HUES64 (cell line): ENCODE measurements around the gene DOCK9.

Experiments used
- H3K27ac ChIP-seq: 2 replicates; pipeline ENCODE4 v1.7.0; 2013; ENCODE audit warnings: low read depth, low read length, inconsistent platforms
- H3K27me3 ChIP-seq: 2 replicates; pipeline ENCODE4 v1.6.1; 2013; ENCODE audit warnings: mild to moderate bottlenecking, low read length; ENCODE audit not compliant: insufficient read depth
- H3K36me3 ChIP-seq: 2 replicates; pipeline ENCODE4 v1.6.1; 2013; ENCODE audit warnings: mild to moderate bottlenecking, low read length; ENCODE audit not compliant: insufficient read depth
- H3K4me1 ChIP-seq: 2 replicates; pipeline ENCODE4 v1.6.1; 2013; ENCODE audit warnings: mild to moderate bottlenecking, low read length, moderate library complexity; ENCODE audit not compliant: insufficient read depth
- H3K4me3 ChIP-seq: 2 replicates; pipeline ENCODE4 v1.5.1; 2013; ENCODE audit warnings: mild to moderate bottlenecking, low read length, moderate library complexity
- H3K9ac ChIP-seq: 2 replicates; pipeline ENCODE4 v1.6.1; 2013; ENCODE audit warnings: mild to moderate bottlenecking, low read depth, low read length
- H3K9me3 ChIP-seq: 2 replicates; pipeline ENCODE4 v1.6.1; 2013; ENCODE audit warnings: low read depth, low read length; ENCODE audit not compliant: insufficient read depth
- WGBS: fragments of 150-250, 120-280 bp; methylation state at CpG from one replicate; pipeline ENCODE4 v1.1.7; 2013; ENCODE audit warnings: missing lambda C conversion rate; 5-methylcytosine and 5-hydroxymethylcytosine counted together

Gene DOCK9

GRCh38 chr13:99008577-99008976, 30.7 kb upstream of the DOCK9 start:
- Histone ChIP-seq H3K4me1 (no peaks in the 10 kb centered on the region), H3K36me3 (no peaks in the 10 kb centered on the region), H3K4me3 (no peak overlapping the region), H3K27me3 (no peaks in the 10 kb centered on the region), H3K27ac (no peak overlapping the region), H3K9me3 (no peaks in the 10 kb centered on the region), H3K9ac (no peak overlapping the region)
- WGBS, result 91% methylated on average over 3 of the region's 3 CpGs

DNA sequence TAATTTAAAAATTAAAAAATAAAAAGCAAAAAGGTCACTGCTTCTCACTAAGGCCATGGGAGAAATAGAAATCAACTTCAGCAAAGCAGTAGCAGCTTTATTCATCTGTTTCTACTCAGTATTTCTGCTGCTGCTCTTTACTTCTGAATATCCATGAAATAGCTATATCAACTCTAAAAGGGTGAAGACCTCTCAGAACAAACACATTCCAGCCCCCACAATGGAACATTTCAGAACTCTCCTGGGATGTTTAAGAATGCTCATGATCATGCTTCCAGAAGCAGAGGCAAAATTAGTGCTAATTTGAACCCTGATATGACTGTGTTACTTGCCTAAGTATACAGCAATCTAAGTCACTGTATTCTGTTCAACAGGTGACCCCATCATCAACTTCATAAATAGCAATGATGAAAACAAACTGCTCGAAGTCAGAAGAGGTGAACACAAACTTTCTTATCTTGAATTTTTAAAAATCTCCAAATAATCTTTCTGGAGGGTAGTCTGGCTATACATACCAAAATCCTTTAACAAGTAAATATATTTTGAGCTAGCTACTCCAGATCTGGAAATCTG, 29.6 kb upstream of the DOCK9 start:
- Histone ChIP-seq H3K4me3 (no peak overlapping the region), H3K9ac (no peak overlapping the region), H3K36me3 (no peaks in the 10 kb centered on the region), H3K4me1 (no peaks in the 10 kb centered on the region), H3K9me3 (no peaks in the 10 kb centered on the region), H3K27ac (no peak overlapping the region), H3K27me3 (no peaks in the 10 kb centered on the region)
- 100% methylated on average over 1 of the region's 1 CpG for WGBS

DNA sequence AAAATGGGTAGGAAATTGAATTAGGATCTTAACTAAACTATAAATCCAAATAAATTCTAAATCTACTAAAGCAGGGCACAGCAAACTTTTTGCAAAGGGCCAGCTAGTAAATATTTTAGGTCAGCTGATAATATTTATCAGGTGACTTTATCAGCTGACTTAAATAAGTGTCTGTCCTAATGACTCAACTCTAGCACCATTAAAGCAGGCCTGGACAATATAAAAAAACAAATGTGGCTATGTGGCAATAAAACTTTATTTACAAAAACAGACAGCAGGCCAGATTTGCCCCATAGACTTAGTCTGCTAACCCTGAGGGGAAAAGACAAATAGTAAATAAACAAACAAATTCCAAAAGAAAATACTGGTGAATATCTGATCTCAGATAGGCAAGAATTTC, 27.7 kb upstream of the DOCK9 start:
- no peaks in the 10 kb centered on the region for H3K4me1 ChIP-seq
- no peak overlapping the region for H3K27ac ChIP-seq
- H3K27me3 ChIP-seq, result no peaks in the 10 kb centered on the region
- no peak overlapping the region for H3K4me3 ChIP-seq
- H3K9ac ChIP-seq, result no peak overlapping the region
- no peaks in the 10 kb centered on the region for H3K36me3 ChIP-seq
- no peaks in the 10 kb centered on the region for H3K9me3 ChIP-seq

DNA sequence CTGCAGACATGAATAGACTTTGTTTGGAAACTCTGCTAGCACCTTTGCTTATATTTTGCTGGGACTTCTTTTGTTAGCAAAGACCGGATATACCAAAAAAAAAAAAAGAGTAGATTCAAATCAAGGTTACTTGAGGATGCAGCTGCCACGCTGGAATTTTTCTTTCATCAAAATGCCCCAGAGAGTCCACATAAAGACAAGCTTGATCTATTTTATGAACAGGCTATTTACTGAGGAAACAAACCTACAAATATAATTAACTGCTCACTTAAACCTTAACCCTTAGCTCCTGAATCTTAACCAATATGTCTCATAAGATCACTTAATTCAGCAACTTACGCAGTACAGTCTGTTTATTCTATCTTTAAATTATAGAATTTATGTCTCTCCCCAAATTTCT, 27.1 kb upstream of the DOCK9 start:
- 93% methylated on average over 3 of the region's 3 CpGs for WGBS
- no peaks in the 10 kb centered on the region for H3K36me3 ChIP-seq
- no peak overlapping the region for H3K9ac ChIP-seq
- no peak overlapping the region for H3K27ac ChIP-seq
- no peaks in the 10 kb centered on the region for H3K9me3 ChIP-seq
- H3K4me3 ChIP-seq, result no peak overlapping the region
- no peaks in the 10 kb centered on the region for H3K27me3 ChIP-seq
- peaks cover 4% of the 10 kb centered on the region for H3K4me1 ChIP-seq

DNA sequence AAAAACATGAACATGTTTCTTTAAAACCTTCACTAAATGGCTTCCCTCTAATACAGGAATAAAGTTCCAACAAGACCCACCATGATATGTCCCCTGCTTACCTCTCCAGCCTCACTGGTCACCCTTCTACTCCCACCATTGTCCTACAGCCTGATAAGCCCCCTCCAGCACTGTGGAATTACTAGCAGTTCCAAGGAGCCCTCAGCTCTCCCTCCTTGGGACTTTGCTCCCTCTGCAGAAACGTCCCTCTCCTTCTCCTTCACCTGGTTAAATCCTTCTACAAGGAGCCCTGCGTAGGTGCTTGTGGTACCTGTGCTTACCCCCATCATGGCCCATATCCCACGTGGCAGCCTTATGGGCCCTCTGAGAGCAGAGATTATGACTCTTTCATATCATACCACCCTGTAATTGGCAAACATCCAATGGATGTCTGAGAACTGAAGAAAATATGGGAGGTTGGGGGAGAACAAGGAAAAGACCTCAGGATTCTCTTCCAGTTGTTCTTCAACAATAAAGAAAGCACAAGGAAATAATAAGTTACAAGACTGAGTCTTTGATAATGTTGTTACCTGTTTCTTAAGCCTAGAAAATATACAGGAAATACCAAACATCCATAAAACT, 26.1 kb upstream of the DOCK9 start:
- 81% methylated on average over 3 of the region's 3 CpGs for WGBS

GRCh38 chr13:99003186-99003585, 25.3 kb upstream of the DOCK9 start:
- H3K9ac ChIP-seq, result no peak overlapping the region
- WGBS, result 90% methylated on average over 4 of the region's 4 CpGs
- no peak overlapping the region for H3K27ac ChIP-seq
- no peak overlapping the region for H3K4me3 ChIP-seq
- H3K4me1 ChIP-seq, result peaks cover 4% of the 10 kb centered on the region
- no peaks in the 10 kb centered on the region for H3K9me3 ChIP-seq
- no peaks in the 10 kb centered on the region for H3K27me3 ChIP-seq
- no peaks in the 10 kb centered on the region for H3K36me3 ChIP-seq

More for the DNA sequence above, 26.1 kb upstream of the DOCK9 start:
- Histone ChIP-seq H3K27me3 (no peaks in the 10 kb centered on the region), H3K4me3 (no peak overlapping the region), H3K36me3 (no peaks in the 10 kb centered on the region), H3K9me3 (no peaks in the 10 kb centered on the region), H3K9ac (no peak overlapping the region), H3K27ac (no peak overlapping the region), H3K4me1 (peaks cover 4% of the 10 kb centered on the region)

- no peak overlapping the region for H3K27ac ChIP-seq
- H3K9me3 ChIP-seq, result no peaks in the 10 kb centered on the region
- no peaks in the 10 kb centered on the region for H3K36me3 ChIP-seq
- WGBS, result 84% methylated on average over 5 of the region's 5 CpGs
- no peak overlapping the region for H3K9ac ChIP-seq
- H3K4me3 ChIP-seq, result no peak overlapping the region
- H3K4me1 ChIP-seq, result peaks cover 7% of the 10 kb centered on the region
- no peaks in the 10 kb centered on the region for H3K27me3 ChIP-seq
Observed at GRCh38 chr13:99002172-99002710, 24.4 kb upstream of the DOCK9 start.

GRCh38 chr13:99000137-99000536, 22.3 kb upstream of the DOCK9 start:
- H3K27me3 ChIP-seq, result no peaks in the 10 kb centered on the region
- peaks cover 12% of the 10 kb centered on the region for H3K4me1 ChIP-seq
- H3K27ac ChIP-seq, result no peak overlapping the region
- no peak overlapping the region for H3K4me3 ChIP-seq
- 72% methylated on average over 2 of the region's 2 CpGs for WGBS
- H3K36me3 ChIP-seq, result no peaks in the 10 kb centered on the region
- no peak overlapping the region for H3K9ac ChIP-seq
- no peaks in the 10 kb centered on the region for H3K9me3 ChIP-seq

DNA sequence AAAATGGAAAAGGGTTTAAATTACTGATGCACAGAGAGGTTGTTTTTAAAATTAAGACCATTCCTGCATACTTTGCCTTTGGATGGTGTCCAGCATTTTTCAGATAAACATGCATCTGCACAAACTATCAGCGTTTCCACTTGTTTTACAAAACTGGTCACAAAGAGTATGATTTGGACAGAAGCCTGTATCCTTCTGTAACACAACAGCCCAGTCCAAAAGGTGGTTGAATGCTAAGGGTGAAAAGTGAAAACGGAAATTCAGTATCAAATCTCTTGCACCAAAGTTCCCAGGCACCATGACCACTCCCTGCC, 21.7 kb upstream of the DOCK9 start:
- WGBS, result 81% methylated on average over 2 of the region's 2 CpGs
- Histone ChIP-seq H3K36me3 (no peaks in the 10 kb centered on the region), H3K4me1 (peaks cover 12% of the 10 kb centered on the region), H3K9ac (no peak overlapping the region), H3K27me3 (no peaks in the 10 kb centered on the region), H3K9me3 (no peaks in the 10 kb centered on the region), H3K27ac (no peak overlapping the region), H3K4me3 (no peak overlapping the region)

- Histone ChIP-seq H3K4me3 (no peak overlapping the region), H3K4me1 (peaks cover 15% of the 10 kb centered on the region), H3K27me3 (no peaks in the 10 kb centered on the region), H3K9ac (no peak overlapping the region), H3K36me3 (no peaks in the 10 kb centered on the region), H3K9me3 (no peaks in the 10 kb centered on the region), H3K27ac (no peak overlapping the region)
- 83% methylated on average over 8 of the region's 8 CpGs for WGBS
Observed at GRCh38 chr13:98998831-98999638, 21.2 kb upstream of the DOCK9 start.

- Histone ChIP-seq H3K27me3 (no peaks in the 10 kb centered on the region), H3K4me3 (no peak overlapping the region), H3K27ac (no peak overlapping the region), H3K9ac (no peak overlapping the region), H3K9me3 (no peaks in the 10 kb centered on the region), H3K4me1 (peaks cover 21% of the 10 kb centered on the region), H3K36me3 (no peaks in the 10 kb centered on the region)
- 94% methylated on average over 9 of the region's 9 CpGs for WGBS
Observed at GRCh38 chr13:98997738-98998641, 20.1 kb upstream of the DOCK9 start.
